HCT116 (cell line): ENCODE results near the gene SLC6A18. TPM values are rescaled to one million over a fixed set of nuclear protein-coding genes. Genes with fewer than 3 reads are reported as not detected.

Experiments used
- ATAC-seq: fragments of 200-7000 bp; cut with Tn5 transposase; 2 replicates; pipeline ENCODE4 v1.9.1; 2020; ENCODE audit warnings: mild to moderate bottlenecking, moderate library complexity
- BruUV-seq: library from RNA; stranded (reverse); fragments of 400-500 nt; replicated peaks from 2 replicates; lab custom pipeline; 2021; lab: Mats Ljungman, UMichigan
- CTCF ChIA-PET: fragments of 300-600 bp; sonication (Branson Sonifier 250); formaldehyde crosslinking; loops from one replicate; lab custom pipeline; 2021; ENCODE audit warnings: antibody characterized with exemption; lab: Charles Lee
- POLR2A ChIA-PET: fragments of 300-600, 350-600 bp; sonication (Branson Sonifier 250); formaldehyde crosslinking; loops from one replicate; lab custom pipeline; 2021; ENCODE audit warnings: antibody characterized with exemption; lab: Charles Lee
- RAD21 ChIA-PET, 2 experiments: fragments of 300-600 bp; sonication (Branson Sonifier 250); formaldehyde crosslinking; loops; one replicate each; lab custom pipeline; 2023; ENCODE audit warnings: low total read pairs in 2 of 2; ENCODE audit not compliant: uncharacterized antibody in 2 of 2, unreplicated experiment in 2 of 2, low non-redundant PET in 1 of 2; lab: Charles Lee
- DNase-seq: peaks from one replicate; pipeline ENCODE4 v3.0.0-alpha.2; 2010; ENCODE audit warnings: low read depth, low spot score
- H2AFZ ChIP-seq: fragments of 200-600 bp; shearing (Covaris generic), sonication (generic); 2 replicates; pipeline ENCODE4 v1.6.1; 2017; ENCODE audit warnings: low read depth, mixed run types, mixed read lengths, antibody characterized with exemption, low read length; ENCODE audit not compliant: poor library complexity, severe bottlenecking
- H3K27ac ChIP-seq: 2 replicates; pipeline ENCODE4 v1.5.1; 2012; ENCODE audit warnings: low read depth, low read length
- H3K27me3 ChIP-seq: fragments of 200-600 bp; sonication (generic); 2 replicates; pipeline ENCODE4 v1.6.1; 2016; ENCODE audit warnings: mixed run types, low read length, mixed read lengths; ENCODE audit not compliant: insufficient read depth
- H3K36me3 ChIP-seq, 2 experiments: fragments of 200-500 bp in 1 of 2; fragments of 200-600 bp in 1 of 2; sonication (Bioruptor generic) in 1 of 2; sonication (generic) in 1 of 2; 2 replicates each; pipeline versions ENCODE4 v1.5.1 to v1.6.1; 2014 to 2016; ENCODE audit warnings: low read length in 2 of 2, inconsistent platforms in 1 of 2, mixed read lengths in 1 of 2, mixed run types in 1 of 2; ENCODE audit not compliant: insufficient read depth in 2 of 2, control insufficient read depth in 1 of 2
- H3K4me1 ChIP-seq, 2 experiments: fragments of 200-600 bp in 1 of 2; sonication (generic) in 1 of 2; 2 replicates each; pipeline versions ENCODE4 v1.5.1 to v1.6.1; 2012 to 2017; ENCODE audit warnings: low read length in 2 of 2, inconsistent platforms in 1 of 2, mild to moderate bottlenecking in 1 of 2, mixed read lengths in 1 of 2, mixed run types in 1 of 2, moderate library complexity in 1 of 2; ENCODE audit not compliant: insufficient read depth in 2 of 2, control insufficient read depth in 1 of 2
- H3K4me2 ChIP-seq: fragments of 200-600 bp; sonication (generic); 2 replicates; pipeline ENCODE4 v1.6.1; 2017; ENCODE audit warnings: mixed run types, low read length, mixed read lengths
- H3K4me3 ChIP-seq, 2 experiments: fragments of 200-600 bp in 1 of 2; sonication (generic) in 1 of 2; replicated peaks in 1 of 2; 2 replicates each; pipeline ENCODE4 v1.5.1; 2011 to 2016; ENCODE audit warnings: low read length in 2 of 2, control low read depth in 1 of 2, low read depth in 1 of 2, mild to moderate bottlenecking in 1 of 2, mixed read lengths in 1 of 2, mixed run types in 1 of 2
- H3K79me2 ChIP-seq: fragments of 200-600 bp; sonication (generic); 2 replicates; pipeline ENCODE4 v1.6.1; 2017; ENCODE audit warnings: mild to moderate bottlenecking, mixed run types, low read length, moderate library complexity, mixed read lengths; ENCODE audit not compliant: insufficient read depth
- H3K9ac ChIP-seq: fragments of 200-600 bp; sonication (generic); 2 replicates; pipeline ENCODE4 v1.6.1; 2016; ENCODE audit warnings: low read length, mixed read lengths
- H3K9me2 ChIP-seq: fragments of 200-600 bp; sonication (generic), shearing (Covaris generic); 2 replicates; pipeline ENCODE4 v1.6.1; 2017; ENCODE audit warnings: mixed run types, mild to moderate bottlenecking, moderate library complexity; ENCODE audit not compliant: insufficient read depth
- H3K9me3 ChIP-seq, 2 experiments: fragments of 200-500 bp in 1 of 2; fragments of 200-600 bp in 1 of 2; sonication (Bioruptor generic) in 1 of 2; sonication (generic) in 1 of 2; 2 replicates each; pipeline ENCODE4 v1.6.1; 2014 to 2017; ENCODE audit warnings: low read length in 2 of 2, mixed read lengths in 2 of 2, inconsistent platforms in 1 of 2, low read depth in 1 of 2, mild to moderate bottlenecking in 1 of 2, mixed run types in 1 of 2, moderate library complexity in 1 of 2; ENCODE audit not compliant: control insufficient read depth in 1 of 2, insufficient read depth in 1 of 2
- H4K20me1 ChIP-seq: fragments of 200-600 bp; sonication (generic), shearing (Covaris generic); 2 replicates; pipeline ENCODE4 v1.6.1; 2017; ENCODE audit warnings: mixed run types, mild to moderate bottlenecking, moderate library complexity; ENCODE audit not compliant: insufficient read depth
- CBX3 ChIP-seq: IDR thresholded peaks from 2 replicates; pipeline ENCODE4 v1.6.1; 2012; ENCODE audit warnings: low read depth
- CEBPB ChIP-seq: IDR thresholded peaks from 2 replicates; pipeline ENCODE4 v1.6.1; 2012; ENCODE audit warnings: low read depth
- EGR1 ChIP-seq: IDR thresholded peaks from 2 replicates; pipeline ENCODE4 v1.6.1; 2012; ENCODE audit warnings: low read depth
- ELF1 ChIP-seq: IDR thresholded peaks from 2 replicates; pipeline ENCODE4 v1.6.1; 2012; ENCODE audit warnings: low read depth, borderline replicate concordance
- EZH2phosphoT487 ChIP-seq: fragments of 200-600 bp; IDR thresholded peaks from 2 replicates; pipeline ENCODE4 v1.6.1; 2018; ENCODE audit warnings: antibody characterized with exemption, borderline replicate concordance
- FOSL1 ChIP-seq: IDR thresholded peaks from 2 replicates; pipeline ENCODE4 v1.6.1; 2012; ENCODE audit warnings: low read depth
- JUND ChIP-seq: IDR thresholded peaks from 2 replicates; pipeline ENCODE4 v1.6.1; 2012
- POLR2AphosphoS5 ChIP-seq: IDR thresholded peaks from 2 replicates; pipeline ENCODE4 v1.6.1; 2011; ENCODE audit warnings: mild to moderate bottlenecking, low read depth, low read length, moderate library complexity
- RAD21 ChIP-seq: IDR thresholded peaks from 2 replicates; pipeline ENCODE4 v1.6.1; 2012; ENCODE audit warnings: low read depth, mild to moderate bottlenecking
- SP1 ChIP-seq: IDR thresholded peaks from 2 replicates; pipeline ENCODE4 v1.6.1; 2012; ENCODE audit warnings: low read depth
- TCF7L2 ChIP-seq: IDR thresholded peaks from 2 replicates; pipeline ENCODE4 v1.7.0; 2011; ENCODE audit warnings: borderline replicate concordance, inconsistent platforms; ENCODE audit not compliant: insufficient read depth, insufficient read length; ENCODE audit errors: extremely low read depth
- YY1 ChIP-seq: IDR thresholded peaks from 2 replicates; pipeline ENCODE4 v1.6.1; 2011; ENCODE audit warnings: low read length, low read depth, moderate library complexity, mild to moderate bottlenecking; ENCODE audit not compliant: insufficient replicate concordance; ENCODE audit errors: extremely low read depth
- ZNF274 ChIP-seq: fragments of 200-500 bp; sonication (Bioruptor generic); IDR thresholded peaks from 2 replicates; pipeline ENCODE4 v1.6.1; 2014; ENCODE audit warnings: mild to moderate bottlenecking, low read depth, low read length, inconsistent platforms
- intact Hi-C: fragments of 100-400 bp; cut with micrococcal nuclease; formaldehyde crosslinking; loops from 2 replicates; pipeline ENCODE4 v1.10.0; 2022
- total RNA-seq: library from RNA; stranded (reverse); gene quantifications from one replicate; pipeline ENCODE4 v1.2.1, GENCODE V29; 2021; ENCODE audit not compliant: unreplicated experiment
- TF ChIP-seq, protein P1 (sequence below): IDR thresholded peaks from 2 replicates; pipeline ENCODE4 v1.6.1; 2012
- TF ChIP-seq, protein P2 (sequence below), 3 experiments: fragments of 200-600 bp in 1 of 3; sonication (generic) in 1 of 3; IDR thresholded peaks in 2 of 3; conservative IDR thresholded peaks in 1 of 3; 2 replicates each; pipeline ENCODE4 v1.5.1; 2012 to 2017; ENCODE audit warnings: low read depth in 2 of 3, low read length in 2 of 3, antibody characterized with exemption in 1 of 3, borderline replicate concordance in 1 of 3, control low read depth in 1 of 3, mild to moderate bottlenecking in 1 of 3, mixed read lengths in 1 of 3, mixed run types in 1 of 3, moderate library complexity in 1 of 3; ENCODE audit not compliant: insufficient read depth in 1 of 3
- TF ChIP-seq, protein P3 (sequence below): IDR thresholded peaks from 2 replicates; pipeline ENCODE4 v1.6.1; 2012

Gene SLC6A18
- total RNA-seq, 1 experiment from 2014 or later = not detected

DNA sequence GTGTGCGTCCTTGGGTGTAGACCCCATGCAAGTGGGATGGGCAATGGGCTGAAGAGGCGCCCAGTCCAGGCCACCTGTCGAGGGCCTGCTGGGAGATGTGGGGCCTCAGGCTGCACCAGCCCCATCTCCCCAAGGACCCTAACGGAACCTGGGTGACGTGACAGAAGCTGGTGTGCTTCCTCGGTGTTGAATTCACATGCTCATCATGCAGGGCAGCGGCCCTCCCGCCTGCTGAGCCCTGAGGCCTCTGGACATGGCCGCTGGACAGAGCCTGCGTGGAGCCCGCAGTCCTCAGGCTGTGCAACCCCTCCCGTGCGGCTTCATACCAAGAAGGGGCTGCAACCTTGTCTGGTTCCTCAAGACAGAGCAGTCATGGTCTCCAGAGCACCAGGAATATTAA, 42.9 kb downstream of the SLC6A18 start:
- H3K9me2 ChIP-seq = no peaks in the 10 kb centered on the region
- DNase-seq (no peak), ATAC-seq (no peak)
- H4K20me1 ChIP-seq = no peaks in the 10 kb centered on the region
- H3K79me2 ChIP-seq = no peaks in the 10 kb centered on the region
- H3K4me3 ChIP-seq = no peak overlapping the region
- no peak overlapping the region for H3K9ac ChIP-seq
- ChIA-PET RAD21 (no interaction called here), POLR2A (no interaction called here), CTCF (no interaction called here)
- no peaks in the 10 kb centered on the region for H3K36me3 ChIP-seq
- TF ChIP-seq, protein P1, sequence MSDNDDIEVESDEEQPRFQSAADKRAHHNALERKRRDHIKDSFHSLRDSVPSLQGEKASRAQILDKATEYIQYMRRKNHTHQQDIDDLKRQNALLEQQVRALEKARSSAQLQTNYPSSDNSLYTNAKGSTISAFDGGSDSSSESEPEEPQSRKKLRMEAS = no peak
- TF ChIP-seq, protein P2, sequence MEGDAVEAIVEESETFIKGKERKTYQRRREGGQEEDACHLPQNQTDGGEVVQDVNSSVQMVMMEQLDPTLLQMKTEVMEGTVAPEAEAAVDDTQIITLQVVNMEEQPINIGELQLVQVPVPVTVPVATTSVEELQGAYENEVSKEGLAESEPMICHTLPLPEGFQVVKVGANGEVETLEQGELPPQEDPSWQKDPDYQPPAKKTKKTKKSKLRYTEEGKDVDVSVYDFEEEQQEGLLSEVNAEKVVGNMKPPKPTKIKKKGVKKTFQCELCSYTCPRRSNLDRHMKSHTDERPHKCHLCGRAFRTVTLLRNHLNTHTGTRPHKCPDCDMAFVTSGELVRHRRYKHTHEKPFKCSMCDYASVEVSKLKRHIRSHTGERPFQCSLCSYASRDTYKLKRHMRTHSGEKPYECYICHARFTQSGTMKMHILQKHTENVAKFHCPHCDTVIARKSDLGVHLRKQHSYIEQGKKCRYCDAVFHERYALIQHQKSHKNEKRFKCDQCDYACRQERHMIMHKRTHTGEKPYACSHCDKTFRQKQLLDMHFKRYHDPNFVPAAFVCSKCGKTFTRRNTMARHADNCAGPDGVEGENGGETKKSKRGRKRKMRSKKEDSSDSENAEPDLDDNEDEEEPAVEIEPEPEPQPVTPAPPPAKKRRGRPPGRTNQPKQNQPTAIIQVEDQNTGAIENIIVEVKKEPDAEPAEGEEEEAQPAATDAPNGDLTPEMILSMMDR (IDR thresholded peaks at IDR 0.05 in 2 of 3, conservative IDR thresholded peaks at IDR 0.05 in 1 of 3; ENCODE audit: borderline replicate concordance in 1 of 3, insufficient read depth in 1 of 3, low read depth in 2 of 3, low read length in 2 of 3) = no peak
- TF ChIP-seq JUND (no peak), YY1 (no peak), TCF7L2 (no peak), ZNF274 (no peak)
- TF ChIP-seq, protein P3, sequence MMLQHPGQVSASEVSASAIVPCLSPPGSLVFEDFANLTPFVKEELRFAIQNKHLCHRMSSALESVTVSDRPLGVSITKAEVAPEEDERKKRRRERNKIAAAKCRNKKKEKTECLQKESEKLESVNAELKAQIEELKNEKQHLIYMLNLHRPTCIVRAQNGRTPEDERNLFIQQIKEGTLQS = no peak
- BruUV-seq = no TSS peak
- no peak overlapping the region for H3K27ac ChIP-seq
- H2AFZ ChIP-seq = no peak overlapping the region
- H3K27me3 ChIP-seq = no peaks in the 10 kb centered on the region
- intact Hi-C loops = no loop called here
- H3K9me3 ChIP-seq = no peaks in the 10 kb centered on the region
- no peak overlapping the region for H3K4me2 ChIP-seq
- H3K4me1 ChIP-seq = no peaks in the 10 kb centered on the region

DNA sequence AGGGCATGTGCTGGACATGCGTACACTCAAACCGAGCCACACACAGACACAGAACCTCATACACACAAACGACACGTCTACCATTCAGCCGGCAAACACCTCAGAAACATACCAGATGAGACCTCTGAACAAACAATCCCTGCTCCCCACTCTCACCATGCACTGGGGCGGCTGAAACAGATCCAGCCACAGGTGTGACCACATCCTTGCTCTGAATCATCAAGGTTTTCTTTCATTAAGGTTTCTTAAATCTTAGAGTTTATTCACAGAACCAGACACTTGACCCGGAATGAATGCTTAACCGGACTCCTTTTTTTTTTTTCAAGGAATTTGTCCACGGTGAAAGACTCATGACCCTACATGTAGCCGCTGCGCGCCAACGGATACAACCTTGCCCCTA, 43.5 kb downstream of the SLC6A18 start:
- no peak for DNase-seq
- CTCF ChIA-PET = no interaction called here
- BruUV-seq = no TSS peak
- intact Hi-C loops = no loop called here
- POLR2A ChIA-PET = no interaction called here
- H3K9ac ChIP-seq = no peak overlapping the region
- no peak for ATAC-seq
- H3K27ac ChIP-seq = no peak overlapping the region
- no peaks in the 10 kb centered on the region for H3K79me2 ChIP-seq
- H4K20me1 ChIP-seq = no peaks in the 10 kb centered on the region
- no peaks in the 10 kb centered on the region for H3K36me3 ChIP-seq
- no peaks in the 10 kb centered on the region for H3K9me3 ChIP-seq
- TF ChIP-seq SP1 = no peak
- TF ChIP-seq YY1 = no peak
- TF ChIP-seq, protein P3 = no peak
- no peak for TF ChIP-seq EGR1
- TF ChIP-seq TCF7L2 = no peak
- no peak for TF ChIP-seq POLR2AphosphoS5
- TF ChIP-seq ELF1 = no peak
- no peak for TF ChIP-seq ZNF274
- no peak for TF ChIP-seq CEBPB
- no peak for TF ChIP-seq EZH2phosphoT487
- no peak for TF ChIP-seq CBX3
- TF ChIP-seq RAD21 = no peak
- TF ChIP-seq JUND = no peak
- TF ChIP-seq FOSL1 = no peak
- H3K9me2 ChIP-seq = no peaks in the 10 kb centered on the region
- no peak overlapping the region for H3K4me3 ChIP-seq
- no peak overlapping the region for H3K4me2 ChIP-seq
- no peaks in the 10 kb centered on the region for H3K4me1 ChIP-seq
- RAD21 ChIA-PET = no interaction called here
- no peak overlapping the region for H2AFZ ChIP-seq
- H3K27me3 ChIP-seq = no peaks in the 10 kb centered on the region
